HCT116 (cell line): ENCODE results near the gene RYR3.

ENCODE experiments used
- CEBPB ChIP-seq: IDR thresholded peaks from 2 replicates; pipeline ENCODE4 v1.6.1; 2012; ENCODE audit warnings: low read depth
- CTCF ChIP-seq, 3 experiments: fragments of 200-600 bp in 1 of 3; sonication (generic) in 1 of 3; IDR thresholded peaks in 2 of 3; conservative IDR thresholded peaks in 1 of 3; 2 replicates each; pipeline ENCODE4 v1.5.1; 2012 to 2017; ENCODE audit warnings: low read depth in 2 of 3, low read length in 2 of 3, antibody characterized with exemption in 1 of 3, borderline replicate concordance in 1 of 3, control low read depth in 1 of 3, mild to moderate bottlenecking in 1 of 3, mixed read lengths in 1 of 3, mixed run types in 1 of 3, moderate library complexity in 1 of 3; ENCODE audit not compliant: insufficient read depth in 1 of 3
- EGR1 ChIP-seq: IDR thresholded peaks from 2 replicates; pipeline ENCODE4 v1.6.1; 2012; ENCODE audit warnings: low read depth
- EZH2 ChIP-seq: fragments of 200-600 bp; sonication (generic); IDR thresholded peaks from 2 replicates; pipeline ENCODE4 v1.6.1; 2017; ENCODE audit warnings: antibody characterized with exemption, mixed run types
- EZH2phosphoT487 ChIP-seq: fragments of 200-600 bp; IDR thresholded peaks from 2 replicates; pipeline ENCODE4 v1.6.1; 2018; ENCODE audit warnings: antibody characterized with exemption, borderline replicate concordance
- JUND ChIP-seq: IDR thresholded peaks from 2 replicates; pipeline ENCODE4 v1.6.1; 2012
- POLR2A ChIP-seq: IDR thresholded peaks from 2 replicates; pipeline ENCODE4 v1.7.0; 2011; ENCODE audit warnings: borderline replicate concordance; ENCODE audit not compliant: insufficient read depth, insufficient read length; ENCODE audit errors: extremely low read depth
- SIN3A ChIP-seq: IDR thresholded peaks from 2 replicates; pipeline ENCODE4 v1.6.1; 2012; ENCODE audit warnings: low read depth
- YY1 ChIP-seq: IDR thresholded peaks from 2 replicates; pipeline ENCODE4 v1.6.1; 2011; ENCODE audit warnings: low read length, low read depth, moderate library complexity, mild to moderate bottlenecking; ENCODE audit not compliant: insufficient replicate concordance; ENCODE audit errors: extremely low read depth
- ZNF274 ChIP-seq: fragments of 200-500 bp; sonication (Bioruptor generic); IDR thresholded peaks from 2 replicates; pipeline ENCODE4 v1.6.1; 2014; ENCODE audit warnings: mild to moderate bottlenecking, low read depth, low read length, inconsistent platforms
- TF ChIP-seq, protein P1 (sequence below): IDR thresholded peaks from 2 replicates; pipeline ENCODE4 v1.6.1; 2012
- TF ChIP-seq, protein P2 (sequence below): IDR thresholded peaks from 2 replicates; pipeline ENCODE4 v1.6.1; 2012; ENCODE audit warnings: low read depth

- TF ChIP-seq JUND (no peak), CTCF (IDR thresholded peaks at IDR 0.05 in 2 of 3, conservative IDR thresholded peaks at IDR 0.05 in 1 of 3; ENCODE audit: borderline replicate concordance in 1 of 3, insufficient read depth in 1 of 3, low read depth in 2 of 3, low read length in 2 of 3) (no peak), POLR2A (no peak), EZH2 (no peak), EZH2phosphoT487 (no peak), EGR1 (no peak), ZNF274 (no peak), CEBPB (no peak), YY1 (no peak), SIN3A (no peak)
- TF ChIP-seq, protein P1, sequence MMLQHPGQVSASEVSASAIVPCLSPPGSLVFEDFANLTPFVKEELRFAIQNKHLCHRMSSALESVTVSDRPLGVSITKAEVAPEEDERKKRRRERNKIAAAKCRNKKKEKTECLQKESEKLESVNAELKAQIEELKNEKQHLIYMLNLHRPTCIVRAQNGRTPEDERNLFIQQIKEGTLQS = no peak
- TF ChIP-seq, protein P2, sequence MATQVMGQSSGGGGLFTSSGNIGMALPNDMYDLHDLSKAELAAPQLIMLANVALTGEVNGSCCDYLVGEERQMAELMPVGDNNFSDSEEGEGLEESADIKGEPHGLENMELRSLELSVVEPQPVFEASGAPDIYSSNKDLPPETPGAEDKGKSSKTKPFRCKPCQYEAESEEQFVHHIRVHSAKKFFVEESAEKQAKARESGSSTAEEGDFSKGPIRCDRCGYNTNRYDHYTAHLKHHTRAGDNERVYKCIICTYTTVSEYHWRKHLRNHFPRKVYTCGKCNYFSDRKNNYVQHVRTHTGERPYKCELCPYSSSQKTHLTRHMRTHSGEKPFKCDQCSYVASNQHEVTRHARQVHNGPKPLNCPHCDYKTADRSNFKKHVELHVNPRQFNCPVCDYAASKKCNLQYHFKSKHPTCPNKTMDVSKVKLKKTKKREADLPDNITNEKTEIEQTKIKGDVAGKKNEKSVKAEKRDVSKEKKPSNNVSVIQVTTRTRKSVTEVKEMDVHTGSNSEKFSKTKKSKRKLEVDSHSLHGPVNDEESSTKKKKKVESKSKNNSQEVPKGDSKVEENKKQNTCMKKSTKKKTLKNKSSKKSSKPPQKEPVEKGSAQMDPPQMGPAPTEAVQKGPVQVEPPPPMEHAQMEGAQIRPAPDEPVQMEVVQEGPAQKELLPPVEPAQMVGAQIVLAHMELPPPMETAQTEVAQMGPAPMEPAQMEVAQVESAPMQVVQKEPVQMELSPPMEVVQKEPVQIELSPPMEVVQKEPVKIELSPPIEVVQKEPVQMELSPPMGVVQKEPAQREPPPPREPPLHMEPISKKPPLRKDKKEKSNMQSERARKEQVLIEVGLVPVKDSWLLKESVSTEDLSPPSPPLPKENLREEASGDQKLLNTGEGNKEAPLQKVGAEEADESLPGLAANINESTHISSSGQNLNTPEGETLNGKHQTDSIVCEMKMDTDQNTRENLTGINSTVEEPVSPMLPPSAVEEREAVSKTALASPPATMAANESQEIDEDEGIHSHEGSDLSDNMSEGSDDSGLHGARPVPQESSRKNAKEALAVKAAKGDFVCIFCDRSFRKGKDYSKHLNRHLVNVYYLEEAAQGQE = no peak
Observed at GRCh38 chr15:33830351-33830750, 519.6 kb downstream of the RYR3 start.
